Central memory CD8-positive, alpha-beta T cell (primary cell): Measurements from ENCODE around the gene SLC23A3.

Experiments
- ATAC-seq: fragments of 150-1000 bp; cut with Tn5 transposase; replicated peaks from 2 replicates; pipeline ENCODE4 v1.10.0; 2022; ENCODE audit warnings: mild to moderate bottlenecking, moderate FRiP score, moderate number of reproducible peaks; ENCODE audit not compliant: poor library complexity, severe bottlenecking; ENCODE audit errors: extremely low read depth
- DNase-seq, 2 donors: peaks; one replicate each; pipeline ENCODE4 v3.0.0; 2021; ENCODE audit warnings: low spot score in 2 of 2
- H3K27ac Mint-ChIP-seq: one replicate; pipeline ENCODE4 v1.8.0; 2022; ENCODE audit warnings: low read depth, mild to moderate bottlenecking, moderate library complexity, mixed read lengths
- H3K27me3 Mint-ChIP-seq: one replicate; pipeline ENCODE4 v1.8.0; 2022; ENCODE audit warnings: mixed read lengths
- H3K36me3 Mint-ChIP-seq: one replicate; pipeline ENCODE4 v1.8.0; 2022; ENCODE audit warnings: mild to moderate bottlenecking, moderate library complexity, mixed read lengths; ENCODE audit not compliant: insufficient read depth
- H3K4me1 Mint-ChIP-seq: one replicate; pipeline ENCODE4 v1.8.0; 2022; ENCODE audit warnings: mixed read lengths
- H3K4me3 Mint-ChIP-seq: one replicate; pipeline ENCODE4 v1.8.0; 2022; ENCODE audit warnings: mild to moderate bottlenecking, moderate library complexity, mixed read lengths
- H3K9me3 Mint-ChIP-seq: one replicate; pipeline ENCODE4 v1.8.0; 2022; ENCODE audit warnings: mixed read lengths

Gene SLC23A3

GRCh38 chr2:219133976-219134375 is 35.9 kb downstream of the SLC23A3 start:
- Mint-ChIP-seq H3K27ac (no peak overlapping the region), H3K4me1 (peaks cover 10% of the 10 kb centered on the region), H3K36me3 (peaks cover 2% of the 10 kb centered on the region), H3K9me3 (no peaks in the 10 kb centered on the region), H3K4me3 (no peak overlapping the region), H3K27me3 (no peaks in the 10 kb centered on the region)
- ATAC-seq (no peak), DNase-seq (no peak)

- no peak overlapping the region for H3K27ac Mint-ChIP-seq
- H3K27me3 Mint-ChIP-seq, result no peaks in the 10 kb centered on the region
- H3K4me3 Mint-ChIP-seq, result no peak overlapping the region
- no peaks in the 10 kb centered on the region for H3K36me3 Mint-ChIP-seq
- peaks cover 17% of the 10 kb centered on the region for H3K4me1 Mint-ChIP-seq
- DNase-seq, result no peak
- ATAC-seq, result no peak
- H3K9me3 Mint-ChIP-seq, result no peaks in the 10 kb centered on the region
These were observed 38.1 kb downstream of the SLC23A3 start for GRCh38 chr2:219131744-219132143.

GRCh38 chr2:219131327-219131726 is 38.5 kb downstream of the SLC23A3 start:
- ATAC-seq (no peak), DNase-seq (no peak)
- Mint-ChIP-seq H3K27ac (no peak overlapping the region), H3K4me1 (peaks cover 21% of the 10 kb centered on the region), H3K36me3 (peaks cover 2% of the 10 kb centered on the region), H3K27me3 (no peaks in the 10 kb centered on the region), H3K9me3 (no peaks in the 10 kb centered on the region), H3K4me3 (no peak overlapping the region)

- Mint-ChIP-seq H3K4me1 (peaks cover 34% of the 10 kb centered on the region), H3K36me3 (peaks cover 2% of the 10 kb centered on the region), H3K27ac (no peak overlapping the region), H3K4me3 (no peak overlapping the region), H3K9me3 (no peaks in the 10 kb centered on the region), H3K27me3 (no peaks in the 10 kb centered on the region)
- DNase-seq, result no peak
- no peak for ATAC-seq
These were observed 40.2 kb downstream of the SLC23A3 start for GRCh38 chr2:219129589-219129988.

GRCh38 chr2:219128396-219128795 is 41.4 kb downstream of the SLC23A3 start:
- no peaks in the 10 kb centered on the region for H3K27me3 Mint-ChIP-seq
- H3K4me3 Mint-ChIP-seq, result no peak overlapping the region
- peaks cover 40% of the 10 kb centered on the region for H3K4me1 Mint-ChIP-seq
- DNase-seq, result no peak
- H3K9me3 Mint-ChIP-seq, result no peaks in the 10 kb centered on the region
- H3K27ac Mint-ChIP-seq, result no peak overlapping the region
- ATAC-seq, result no peak
- H3K36me3 Mint-ChIP-seq, result peaks cover 4% of the 10 kb centered on the region

GRCh38 chr2:219127037-219127635 is 42.7 kb downstream of the SLC23A3 start:
- no peak for DNase-seq
- no peak overlapping the region for H3K27ac Mint-ChIP-seq

GRCh38 chr2:219126555-219126954 is 43.3 kb downstream of the SLC23A3 start:
- Mint-ChIP-seq H3K4me1 (peaks cover 42% of the 10 kb centered on the region), H3K4me3 (no peak overlapping the region), H3K27ac (no peak overlapping the region), H3K27me3 (no peaks in the 10 kb centered on the region), H3K9me3 (no peaks in the 10 kb centered on the region), H3K36me3 (peaks cover 4% of the 10 kb centered on the region)
- ATAC-seq (no peak), DNase-seq (no peak)

More at GRCh38 chr2:219127037-219127635, 42.7 kb downstream of the SLC23A3 start:
- no peaks in the 10 kb centered on the region for H3K27me3 Mint-ChIP-seq
- no peak overlapping the region for H3K4me3 Mint-ChIP-seq
- peaks cover 4% of the 10 kb centered on the region for H3K36me3 Mint-ChIP-seq
- H3K9me3 Mint-ChIP-seq, result no peaks in the 10 kb centered on the region
- H3K4me1 Mint-ChIP-seq, result peaks cover 42% of the 10 kb centered on the region
- ATAC-seq, result no peak

- Mint-ChIP-seq H3K27ac (no peak overlapping the region), H3K27me3 (no peaks in the 10 kb centered on the region), H3K36me3 (peaks cover 4% of the 10 kb centered on the region), H3K4me1 (peaks cover 42% of the 10 kb centered on the region), H3K4me3 (no peak overlapping the region), H3K9me3 (no peaks in the 10 kb centered on the region)
- ATAC-seq (no peak), DNase-seq (no peak)
These were observed 44.0 kb downstream of the SLC23A3 start for GRCh38 chr2:219125886-219126270.

GRCh38 chr2:219125225-219125885 is 44.5 kb downstream of the SLC23A3 start:
- DNase-seq (no peak), ATAC-seq (no peak)
- Mint-ChIP-seq H3K27ac (peak overlapping the region; percentile 10), H3K36me3 (peaks cover 4% of the 10 kb centered on the region), H3K4me1 (peaks cover 42% of the 10 kb centered on the region), H3K27me3 (no peaks in the 10 kb centered on the region), H3K9me3 (no peaks in the 10 kb centered on the region), H3K4me3 (no peak overlapping the region)

- H3K4me3 Mint-ChIP-seq, result peak overlapping the region; percentile 1
- H3K4me1 Mint-ChIP-seq, result peaks cover 44% of the 10 kb centered on the region
- peaks cover 4% of the 10 kb centered on the region for H3K36me3 Mint-ChIP-seq
- no peak overlapping the region for H3K27ac Mint-ChIP-seq
- peak in 1 of 2 donors; percentile 12 for DNase-seq
- no peaks in the 10 kb centered on the region for H3K27me3 Mint-ChIP-seq
- no peaks in the 10 kb centered on the region for H3K9me3 Mint-ChIP-seq
- peak; percentile 92 for ATAC-seq
These were observed 45.3 kb downstream of the SLC23A3 start for GRCh38 chr2:219124381-219125110.

- H3K4me3 Mint-ChIP-seq, result no peak overlapping the region
- peaks cover 4% of the 10 kb centered on the region for H3K36me3 Mint-ChIP-seq
- no peak overlapping the region for H3K27ac Mint-ChIP-seq
- no peaks in the 10 kb centered on the region for H3K9me3 Mint-ChIP-seq
- no peaks in the 10 kb centered on the region for H3K27me3 Mint-ChIP-seq
- peaks cover 47% of the 10 kb centered on the region for H3K4me1 Mint-ChIP-seq
- DNase-seq, result no peak
- no peak for ATAC-seq
These were observed 46.3 kb downstream of the SLC23A3 start for GRCh38 chr2:219123356-219124135.

- Mint-ChIP-seq H3K36me3 (peaks cover 4% of the 10 kb centered on the region), H3K27ac (no peak overlapping the region), H3K4me1 (peaks cover 44% of the 10 kb centered on the region), H3K9me3 (no peaks in the 10 kb centered on the region), H3K4me3 (no peak overlapping the region), H3K27me3 (no peaks in the 10 kb centered on the region)
- ATAC-seq (no peak), DNase-seq (no peak)
These were observed 47.4 kb downstream of the SLC23A3 start for GRCh38 chr2:219122202-219122980.
